Vagina (tissue), 2 donors: Measurements from ENCODE around the gene PACRG.

Experiments used
- CTCF ChIP-seq, 3 experiments: fragments of 450-650 bp in 2 of 3; fragments of 200-600 bp in 1 of 3; sonication (generic) in 1 of 3; IDR thresholded peaks; one replicate each; pipeline ENCODE4 v1.5.1; 2017 to 2019; ENCODE audit warnings: antibody characterized with exemption in 3 of 3, mild to moderate bottlenecking in 2 of 3, moderate library complexity in 2 of 3
- POLR2A ChIP-seq, 2 donors: fragments of 450-650 bp; IDR thresholded peaks; one replicate each; pipeline ENCODE4 v1.6.1; 2017; ENCODE audit warnings: antibody characterized with exemption in 2 of 2, mild to moderate bottlenecking in 2 of 2, moderate library complexity in 2 of 2
- POLR2AphosphoS5 ChIP-seq, 2 donors: sonication (generic); formaldehyde crosslinking; IDR thresholded peaks; one replicate each; pipeline ENCODE4 v1.9.0; 2017; ENCODE audit warnings: antibody characterized with exemption in 2 of 2, mild to moderate bottlenecking in 2 of 2, low read depth in 1 of 2; ENCODE audit not compliant: insufficient read depth in 1 of 2

- no peak for TF ChIP-seq CTCF (IDR thresholded peaks at IDR 0.05)
- no peak for TF ChIP-seq POLR2AphosphoS5 (IDR thresholded peaks at IDR 0.05; ENCODE audit: insufficient read depth in 1 of 2, low read depth in 1 of 2)
- no peak for TF ChIP-seq POLR2A (IDR thresholded peaks at IDR 0.05)
Measured at GRCh38 chr6:162712694-162713093, 15.1 kb upstream of the PACRG start.
